NCI-H226 (cell line): ENCODE results near the gene SELENOT.

ENCODE experiments used
- DNase-seq: peaks from one replicate; pipeline ENCODE4 v3.0.0-alpha.2; 2015

SELENOT gene

DNA sequence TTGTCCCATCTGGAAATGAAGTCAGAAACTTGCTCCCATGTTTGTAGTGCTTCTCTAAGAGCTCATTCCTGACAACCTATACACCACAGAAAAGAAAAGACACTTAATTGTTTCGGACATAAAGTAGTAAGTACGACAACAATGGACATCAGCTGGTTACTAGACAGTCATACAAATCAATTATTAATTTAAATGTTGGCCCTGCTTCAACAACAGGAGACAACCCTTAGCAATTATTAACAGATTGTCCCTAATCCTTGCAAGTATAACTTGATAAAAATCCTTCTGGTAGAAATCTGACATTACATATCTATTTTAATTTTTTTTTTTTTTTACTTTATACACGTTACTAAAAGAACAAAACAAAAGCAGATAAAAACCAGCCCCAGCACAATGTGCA is 70.8 kb downstream of the SELENOT start:
- DNase-seq, result no peak

DNA sequence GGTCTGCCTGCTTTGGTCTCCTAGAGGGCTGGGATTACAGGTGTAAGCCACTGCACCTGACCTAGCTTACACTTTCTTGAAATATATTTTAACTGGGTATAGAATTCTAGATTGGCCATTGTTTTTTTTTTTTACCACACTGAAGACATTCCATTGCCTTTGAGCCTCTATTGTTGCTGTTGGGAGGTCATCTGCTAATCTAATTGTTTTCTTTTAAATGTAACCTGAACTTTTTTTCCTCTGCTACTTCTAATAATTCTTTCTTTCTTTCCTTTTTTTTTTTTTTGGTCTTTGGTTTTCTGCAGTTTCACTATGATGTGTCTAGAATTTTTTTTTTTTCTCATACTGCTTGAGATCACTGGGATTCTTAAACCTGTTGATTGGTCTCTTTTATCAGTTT is 72.5 kb downstream of the SELENOT start:
- DNase-seq, result no peak
